IPS-15b (cell line): ENCODE measurements around the gene TCFL5.
"Not testable (repeated sequence)": the region's sequence is repeated elsewhere in the genome, so short reads cannot be mapped to it uniquely, and the experiment has no call there.

Experiments used
- H3K27me3 ChIP-seq: one replicate; pipeline ENCODE4 v1.6.1; 2013; ENCODE audit warnings: low read length; ENCODE audit not compliant: control insufficient read depth, insufficient read depth
- H3K36me3 ChIP-seq: one replicate; pipeline ENCODE4 v1.6.1; 2013; ENCODE audit warnings: low read length; ENCODE audit not compliant: control insufficient read depth, insufficient read depth
- H3K4me1 ChIP-seq: one replicate; pipeline ENCODE4 v1.6.1; 2013; ENCODE audit warnings: mild to moderate bottlenecking, low read length; ENCODE audit not compliant: control insufficient read depth, insufficient read depth
- H3K4me3 ChIP-seq: one replicate; pipeline ENCODE4 v1.5.1; 2013; ENCODE audit warnings: low read depth, low read length
- H3K9ac ChIP-seq: one replicate; pipeline ENCODE4 v1.6.1; 2013; ENCODE audit warnings: low read depth, mild to moderate bottlenecking, low read length
- H3K9me3 ChIP-seq: one replicate; pipeline ENCODE4 v1.6.1; 2013; ENCODE audit warnings: mild to moderate bottlenecking, low read length; ENCODE audit not compliant: control insufficient read depth, insufficient read depth

TCFL5 gene

DNA sequence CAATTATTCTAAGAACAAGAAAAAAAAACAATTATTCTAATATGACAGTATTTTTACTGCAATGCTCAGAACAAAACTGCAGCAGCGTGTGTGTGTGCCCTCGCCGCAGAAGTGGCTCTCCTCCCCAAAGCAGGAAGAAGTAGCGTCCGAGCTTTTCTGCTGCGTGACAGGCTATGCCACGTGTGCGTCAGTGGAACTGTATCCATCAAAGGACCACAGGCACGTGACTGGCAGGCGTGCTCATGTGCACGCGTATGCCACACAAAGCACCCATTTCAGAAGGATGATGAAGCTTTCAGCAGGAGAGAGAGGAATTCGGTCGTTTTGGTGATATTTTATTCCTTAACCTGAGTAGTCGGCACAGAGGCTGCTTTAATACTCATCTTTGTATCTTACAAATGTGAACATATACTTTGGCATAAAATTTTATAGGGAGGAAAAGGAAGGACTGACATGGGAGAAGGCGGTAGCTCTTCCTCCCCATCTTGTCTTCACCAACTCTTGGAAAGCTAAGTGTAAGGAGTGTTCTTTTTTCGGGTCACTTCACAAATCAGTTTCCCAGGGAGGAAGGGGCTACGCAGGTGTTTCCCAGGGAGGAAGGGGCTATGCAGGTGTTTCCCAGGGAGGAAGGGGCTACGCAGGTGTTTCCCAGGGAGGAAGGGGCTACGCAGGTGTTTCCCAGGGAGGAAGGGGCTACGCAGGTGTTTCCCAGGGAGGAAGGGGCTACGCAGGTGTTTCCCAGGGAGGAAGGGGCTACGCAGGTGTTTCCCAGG, 3.4 kb downstream of the TCFL5 start:
- no peaks in the 10 kb centered on the region for H3K9me3 ChIP-seq
- peaks cover 6% of the 10 kb centered on the region for H3K4me1 ChIP-seq
- peaks cover 24% of the 10 kb centered on the region for H3K36me3 ChIP-seq
- no peak overlapping the region for H3K9ac ChIP-seq
- H3K4me3 ChIP-seq, result no peak overlapping the region
- H3K27me3 ChIP-seq, result no peaks in the 10 kb centered on the region

DNA sequence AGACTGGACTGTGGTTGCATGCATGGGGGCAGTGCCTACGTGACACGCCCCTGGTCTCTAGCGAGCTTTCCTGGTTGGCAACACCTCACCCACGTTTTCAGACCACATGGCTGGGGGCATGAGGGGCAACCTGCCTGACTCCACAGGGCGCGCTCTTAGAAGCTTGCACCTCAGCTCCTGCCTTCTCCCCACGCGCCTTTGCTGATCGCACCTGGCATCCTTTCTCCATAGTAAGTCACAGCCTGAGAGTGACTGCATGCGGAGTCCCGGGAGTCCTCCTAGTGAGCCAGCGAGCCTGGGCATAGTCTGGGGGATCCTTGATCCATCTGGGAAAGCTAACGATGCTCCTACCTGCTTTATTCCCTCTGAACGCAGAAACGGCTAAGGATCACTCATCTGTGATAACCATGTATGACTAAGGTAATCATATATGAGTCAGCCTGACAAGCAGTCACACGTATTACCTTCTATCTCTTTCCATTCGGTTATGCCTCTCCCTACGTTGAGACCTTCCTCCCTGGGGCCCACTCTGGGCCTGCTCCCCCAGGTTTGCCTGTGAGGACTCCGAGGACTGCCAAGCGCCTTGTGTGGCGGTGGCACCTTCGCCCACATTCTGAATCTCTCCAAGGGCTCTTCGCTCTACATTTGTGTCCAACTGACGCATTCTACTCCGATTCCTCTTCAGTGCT, 4.5 kb downstream of the TCFL5 start:
- no peaks in the 10 kb centered on the region for H3K9me3 ChIP-seq
- peaks cover 35% of the 10 kb centered on the region for H3K36me3 ChIP-seq
- peaks cover 3% of the 10 kb centered on the region for H3K4me1 ChIP-seq
- no peak overlapping the region for H3K4me3 ChIP-seq
- H3K9ac ChIP-seq, result no peak overlapping the region
- no peaks in the 10 kb centered on the region for H3K27me3 ChIP-seq

DNA sequence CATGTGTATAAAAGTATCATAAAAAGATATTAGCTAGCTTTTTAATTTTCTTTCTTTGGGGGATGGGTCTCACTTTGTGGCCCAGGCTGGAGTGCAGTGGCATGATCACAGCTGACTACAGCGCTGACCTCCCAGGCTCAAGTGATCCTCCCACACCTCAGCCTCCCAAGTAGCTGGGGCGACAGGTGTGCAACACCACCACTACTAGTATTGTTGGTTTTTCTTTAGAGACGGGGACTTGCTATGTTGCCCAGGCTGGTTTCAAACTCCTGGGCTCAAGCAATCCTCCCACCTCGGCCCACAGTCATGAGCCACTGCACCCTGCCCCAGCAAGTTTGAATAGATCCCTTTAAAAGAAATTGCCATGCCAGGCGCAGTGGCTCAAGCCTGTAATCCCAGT, 6.5 kb downstream of the TCFL5 start:
- H3K36me3 ChIP-seq, result peaks cover 36% of the 10 kb centered on the region
- no peak overlapping the region for H3K9ac ChIP-seq
- H3K27me3 ChIP-seq, result no peaks in the 10 kb centered on the region

DNA sequence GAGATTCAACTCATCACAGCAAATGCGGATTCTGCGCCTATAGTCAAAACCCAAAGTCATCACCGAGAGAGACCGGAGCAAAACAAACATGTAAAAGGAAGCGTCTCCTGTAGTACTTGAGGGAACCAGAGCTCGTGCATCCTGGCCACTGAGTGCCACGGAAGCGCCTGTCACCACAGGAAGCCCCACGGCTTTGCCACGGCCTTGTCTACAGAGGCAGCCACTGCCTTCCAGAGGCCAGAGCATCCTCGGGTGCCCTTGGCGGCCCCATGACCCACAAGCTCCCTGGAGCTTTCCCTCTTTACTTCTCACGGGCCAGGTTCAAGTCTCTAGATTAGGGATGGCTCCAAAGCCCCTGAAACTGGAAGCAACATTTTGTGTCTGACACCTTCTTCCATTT, 7.5 kb downstream of the TCFL5 start:
- H3K4me1 ChIP-seq, result no peaks in the 10 kb centered on the region
- H3K9ac ChIP-seq, result no peak overlapping the region
- H3K36me3 ChIP-seq, result peaks cover 36% of the 10 kb centered on the region
- H3K27me3 ChIP-seq, result no peaks in the 10 kb centered on the region
- H3K9me3 ChIP-seq, result no peaks in the 10 kb centered on the region
- H3K4me3 ChIP-seq, result no peak overlapping the region

More for the DNA sequence above, 6.5 kb downstream of the TCFL5 start:
- H3K9me3 ChIP-seq, result no peaks in the 10 kb centered on the region
- no peak overlapping the region for H3K4me3 ChIP-seq
- H3K4me1 ChIP-seq, result peaks cover under 1% of the 10 kb centered on the region

DNA sequence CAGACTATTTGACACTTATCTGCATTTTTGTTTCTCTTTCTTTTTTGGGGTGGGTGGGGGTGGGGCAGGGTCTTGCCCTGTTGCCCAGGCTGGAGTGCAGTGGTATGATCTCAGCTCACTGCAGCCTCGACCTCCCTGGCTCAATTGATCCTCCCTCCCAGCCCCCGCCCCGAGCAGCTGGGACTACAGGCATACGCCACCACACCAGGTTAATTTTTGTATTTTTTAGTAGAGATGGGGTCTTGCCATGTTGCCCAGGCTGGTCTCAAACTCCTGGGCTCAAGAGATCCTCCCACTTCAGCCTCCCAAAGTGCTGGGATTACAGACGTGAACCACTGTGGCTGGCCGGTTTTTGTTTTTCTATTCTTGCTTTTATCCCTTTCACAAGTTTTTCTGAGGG, 8.3 kb downstream of the TCFL5 start:
- H3K9me3 ChIP-seq, H3K9ac ChIP-seq, H3K27me3 ChIP-seq, H3K4me3 ChIP-seq, H3K4me1 ChIP-seq: not testable (repeated sequence)
- peaks cover 36% of the 10 kb centered on the region for H3K36me3 ChIP-seq

DNA sequence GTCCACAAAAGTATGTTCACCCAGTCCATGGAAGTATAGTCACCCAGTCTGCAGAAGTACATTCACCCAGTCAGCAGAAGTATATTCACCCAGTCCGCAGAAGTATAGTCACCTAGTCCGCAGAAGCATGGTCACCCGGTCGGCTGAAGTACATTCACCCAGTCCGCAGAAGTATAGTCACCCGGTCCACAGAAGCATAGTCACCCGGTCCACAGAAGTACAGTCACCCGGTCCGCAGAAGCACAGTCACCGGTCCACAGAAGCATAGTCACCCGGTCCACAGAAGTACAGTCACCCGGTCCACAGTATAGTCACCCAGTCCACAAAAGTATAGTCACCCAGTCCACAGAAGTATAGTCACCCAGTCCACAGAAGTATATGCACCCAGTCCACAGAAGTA, 8.8 kb downstream of the TCFL5 start:
- Histone ChIP-seq H3K9me3 (no peaks in the 10 kb centered on the region), H3K27me3 (no peaks in the 10 kb centered on the region), H3K36me3 (peaks cover 37% of the 10 kb centered on the region), H3K9ac (no peak overlapping the region), H3K4me1 (no peaks in the 10 kb centered on the region), H3K4me3 (no peak overlapping the region)

DNA sequence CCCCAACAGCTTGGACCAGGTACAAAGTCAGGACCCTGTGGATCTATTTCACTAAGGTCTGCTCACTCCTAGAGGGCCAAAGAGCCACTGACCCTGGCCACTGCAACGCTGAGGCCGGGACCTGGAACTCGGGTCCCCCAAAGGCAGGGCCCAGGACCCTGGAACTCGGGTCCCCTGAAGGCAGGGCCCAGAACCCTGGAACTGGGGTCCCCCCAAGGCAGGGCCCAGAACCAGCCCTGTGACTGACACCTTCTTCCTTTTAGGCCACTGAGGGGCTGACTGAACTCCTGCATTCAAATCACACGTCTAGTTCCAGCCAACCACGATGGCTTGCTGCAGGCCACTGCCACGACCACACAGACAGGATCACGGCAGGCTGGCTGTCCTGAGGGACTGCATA, 9.4 kb downstream of the TCFL5 start:
- H3K4me1 ChIP-seq, result no peaks in the 10 kb centered on the region
- H3K9me3 ChIP-seq, result no peaks in the 10 kb centered on the region
- no peak overlapping the region for H3K4me3 ChIP-seq
- H3K36me3 ChIP-seq, result peaks cover 35% of the 10 kb centered on the region
- H3K9ac ChIP-seq, result no peak overlapping the region
- no peaks in the 10 kb centered on the region for H3K27me3 ChIP-seq

DNA sequence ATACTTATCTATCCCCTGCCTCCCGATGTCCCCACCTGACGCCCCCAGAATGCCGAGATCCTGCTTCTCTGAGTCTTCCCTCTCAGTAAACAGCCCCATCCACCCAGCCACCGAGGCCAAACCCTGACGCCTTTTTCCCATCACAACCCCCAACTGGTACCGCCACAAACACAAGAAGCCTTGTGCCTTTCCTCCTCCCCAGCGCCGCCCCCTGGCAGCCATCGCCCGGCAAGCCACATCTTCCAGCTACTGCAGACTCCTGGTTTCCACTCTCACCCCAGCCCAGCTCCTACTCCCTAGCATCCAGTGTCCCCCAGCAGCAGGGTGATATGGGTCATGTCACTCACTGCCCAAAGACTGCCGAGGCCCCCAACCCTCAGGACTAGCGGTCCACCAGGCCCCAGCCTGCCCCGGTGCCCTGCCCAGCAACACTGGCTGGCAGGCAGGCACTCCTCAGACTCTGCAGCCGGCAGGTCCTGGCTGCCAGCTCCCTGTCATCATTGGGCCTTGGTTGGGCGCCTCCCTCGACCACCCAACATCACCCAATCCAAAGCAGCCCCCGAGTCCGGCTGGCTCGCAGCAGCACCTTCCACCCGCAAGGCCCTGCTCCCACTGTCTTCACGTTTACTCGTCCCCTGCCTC, 11.2 kb downstream of the TCFL5 start:
- Histone ChIP-seq H3K27me3 (no peaks in the 10 kb centered on the region), H3K9me3 (no peaks in the 10 kb centered on the region), H3K36me3 (peaks cover 30% of the 10 kb centered on the region), H3K4me1 (no peaks in the 10 kb centered on the region), H3K4me3 (no peak overlapping the region), H3K9ac (peak overlapping the region; percentile 24)

DNA sequence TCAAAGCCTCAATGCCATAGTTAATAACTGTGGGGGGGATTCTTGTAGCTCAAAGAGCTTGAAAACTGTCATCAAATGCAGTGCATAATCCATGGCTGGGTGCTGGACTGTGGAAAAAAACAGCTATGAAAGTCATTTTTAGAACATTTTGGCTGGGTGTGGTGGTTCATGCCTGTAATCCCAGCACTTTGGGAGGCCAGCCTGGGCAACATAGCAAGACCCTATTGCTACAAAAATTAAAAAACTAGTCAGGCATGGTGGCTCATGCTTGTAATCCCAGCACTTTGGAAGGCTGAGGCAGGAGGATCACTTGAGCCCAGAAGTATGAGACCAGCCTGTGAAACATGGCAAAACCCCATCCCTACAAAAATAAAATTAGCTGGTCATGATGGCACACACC, 12.2 kb downstream of the TCFL5 start:
- H3K4me1 ChIP-seq, result no peaks in the 10 kb centered on the region
- no peaks in the 10 kb centered on the region for H3K9me3 ChIP-seq
- no peak overlapping the region for H3K4me3 ChIP-seq
- H3K9ac ChIP-seq, result no peak overlapping the region
- peaks cover 26% of the 10 kb centered on the region for H3K36me3 ChIP-seq
- no peaks in the 10 kb centered on the region for H3K27me3 ChIP-seq

DNA sequence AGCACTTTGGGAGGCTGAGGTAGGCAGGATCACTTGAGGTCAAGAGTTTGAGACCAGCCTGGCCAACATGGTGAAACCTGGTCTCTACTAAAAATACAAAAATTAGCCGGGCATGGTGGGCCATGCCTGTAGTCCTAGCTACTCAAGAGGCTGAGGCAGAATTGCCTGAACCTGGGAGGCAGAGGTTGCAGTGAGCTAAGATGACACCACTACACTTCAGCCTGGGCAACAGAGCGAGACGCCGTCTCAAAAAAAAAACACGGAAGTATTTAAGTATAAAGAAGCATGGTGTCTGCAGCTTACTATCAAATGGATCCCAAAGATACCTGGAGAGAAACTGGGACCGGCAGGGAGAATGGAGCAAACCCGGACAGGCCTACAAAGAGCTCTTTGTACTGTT, 12.7 kb downstream of the TCFL5 start:
- H3K27me3 ChIP-seq, H3K9ac ChIP-seq, H3K9me3 ChIP-seq, H3K4me3 ChIP-seq, H3K4me1 ChIP-seq: not testable (repeated sequence)
- peaks cover 21% of the 10 kb centered on the region for H3K36me3 ChIP-seq

DNA sequence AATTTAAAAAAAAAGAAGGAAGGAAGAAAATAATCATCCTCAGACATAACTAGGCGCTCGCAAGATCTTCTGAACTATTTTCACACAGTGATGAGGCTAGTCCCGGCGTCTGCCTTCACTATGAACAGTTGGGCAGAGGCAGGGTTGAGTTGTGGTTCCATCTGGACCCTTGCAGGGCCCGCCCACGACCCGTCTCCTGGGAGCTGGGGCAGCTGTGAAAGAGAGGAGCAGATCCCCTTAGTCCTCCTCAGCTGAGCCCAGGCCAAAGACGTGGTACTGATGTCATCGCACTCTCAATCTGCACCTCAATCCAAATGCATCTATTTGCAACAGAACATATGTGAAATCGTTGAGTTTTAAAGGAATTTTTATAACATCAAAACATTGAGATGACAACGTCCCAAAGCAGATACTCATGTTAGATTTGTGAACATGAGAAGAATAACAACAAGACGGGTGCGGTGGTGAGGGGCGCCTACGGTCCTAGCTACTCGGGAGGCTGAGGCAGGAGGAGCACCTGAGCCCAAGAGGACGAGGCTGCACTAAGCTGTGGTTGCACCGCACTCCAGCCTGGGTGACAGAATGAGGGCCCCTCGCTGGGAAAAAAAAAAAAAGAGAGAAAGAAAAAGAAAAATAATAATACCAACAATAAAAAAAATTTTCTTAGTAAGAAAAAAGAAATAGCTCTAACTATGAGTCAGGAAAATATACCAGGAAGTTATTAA, 15.3 kb downstream of the TCFL5 start:
- Histone ChIP-seq H3K4me1 (no peaks in the 10 kb centered on the region), H3K36me3 (peaks cover 3% of the 10 kb centered on the region), H3K27me3 (no peaks in the 10 kb centered on the region), H3K9me3 (no peaks in the 10 kb centered on the region), H3K4me3 (no peak overlapping the region), H3K9ac (no peak overlapping the region)
